HEK293 (cell line): Measurements from ENCODE around the gene RELT.

ENCODE experiments used
- REPIN1 ChIP-seq: fragments of 450-650 bp; formaldehyde crosslinking; IDR thresholded peaks from 2 replicates; pipeline ENCODE4 v1.5.1; 2017; ENCODE audit warnings: missing biosample characterization, missing genetic modification characterization, low read depth
- ZNF354C ChIP-seq: fragments of 450-650 bp; formaldehyde crosslinking; IDR thresholded peaks from 2 replicates; pipeline ENCODE4 v1.5.1; 2016; ENCODE audit warnings: missing biosample characterization, missing genetic modification characterization, low read depth, borderline replicate concordance

DNA sequence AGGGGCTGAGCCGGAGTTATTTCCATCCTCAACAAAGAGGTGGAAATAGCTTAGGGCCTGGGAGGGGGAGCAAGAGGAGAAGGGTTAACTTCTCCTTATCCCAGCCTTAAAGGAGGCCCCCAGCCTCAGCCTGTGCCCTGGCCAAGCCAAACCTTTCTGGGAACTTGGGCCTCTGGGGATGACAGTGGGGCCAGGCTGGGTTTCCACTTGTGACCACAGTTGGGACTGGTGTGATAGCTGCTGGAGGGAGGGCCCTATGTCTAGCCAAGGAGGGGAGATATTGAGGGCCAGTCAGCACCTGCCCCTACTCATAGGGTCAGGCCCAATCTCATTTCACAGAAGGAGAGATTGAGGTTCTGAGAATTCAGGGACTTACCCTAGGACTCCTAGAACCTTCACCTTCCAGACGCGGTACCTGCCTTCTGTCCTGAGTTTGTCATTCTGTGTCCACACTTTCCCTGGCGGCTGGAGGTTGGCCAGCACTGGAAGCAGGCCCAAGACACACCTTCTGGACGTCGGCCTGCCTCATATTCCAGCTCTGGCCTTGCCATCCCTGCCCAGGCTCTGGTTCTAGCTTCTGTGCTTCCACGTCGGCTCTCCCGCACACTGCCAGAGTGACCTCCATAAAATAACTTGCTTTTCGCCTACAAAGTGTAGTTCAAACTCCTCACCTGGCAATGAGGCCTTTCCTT lies 3.1 kb downstream of the RELT start:
- TF ChIP-seq REPIN1 (no peak), ZNF354C (no peak)
